ENCODE data around the gene ARHGEF3.

GRCh38 chr3:56681984-56682461 is 119.7 kb downstream of the ARHGEF3 start:
- no peak for TF ChIP-seq EZH2 (IDR thresholded peaks at IDR 0.05; ENCODE audit: borderline replicate concordance, insufficient read depth, low read length, poor library complexity, severe bottlenecking)
- no peak for TF ChIP-seq CTCF (IDR thresholded peaks at IDR 0.05; ENCODE audit: poor library complexity, severe bottlenecking)
